RWPE1 (cell line): Measurements from ENCODE around the gene SPTLC3.

Experiments
- CTCF ChIA-PET: fragments of 350-600 bp; sonication (Branson Sonifier 250); formaldehyde crosslinking; extraction: SDS; loops from one replicate; lab custom pipeline; 2021; lab: Yijun Ruan, JAX
- POLR2A ChIA-PET: fragments of 400-600 bp; formaldehyde crosslinking; extraction: SDS; loops from one replicate; lab custom pipeline; 2020; ENCODE audit warnings: antibody characterized with exemption; ENCODE audit not compliant: low non-redundant PET; lab: Yijun Ruan, JAX
- DNase-seq: peaks from one replicate; pipeline ENCODE4 v3.0.0; 2012; ENCODE audit warnings: low spot score
- H3K27ac ChIP-seq: fragments of 450-650 bp; 2 replicates; pipeline ENCODE4 v1.5.1; 2017
- TF ChIP-seq, protein P1 (sequence below): fragments of 450-650 bp; conservative IDR thresholded peaks from 2 replicates; pipeline ENCODE4 v1.5.1; 2017; ENCODE audit warnings: low read depth, mild to moderate bottlenecking

Gene SPTLC3

DNA sequence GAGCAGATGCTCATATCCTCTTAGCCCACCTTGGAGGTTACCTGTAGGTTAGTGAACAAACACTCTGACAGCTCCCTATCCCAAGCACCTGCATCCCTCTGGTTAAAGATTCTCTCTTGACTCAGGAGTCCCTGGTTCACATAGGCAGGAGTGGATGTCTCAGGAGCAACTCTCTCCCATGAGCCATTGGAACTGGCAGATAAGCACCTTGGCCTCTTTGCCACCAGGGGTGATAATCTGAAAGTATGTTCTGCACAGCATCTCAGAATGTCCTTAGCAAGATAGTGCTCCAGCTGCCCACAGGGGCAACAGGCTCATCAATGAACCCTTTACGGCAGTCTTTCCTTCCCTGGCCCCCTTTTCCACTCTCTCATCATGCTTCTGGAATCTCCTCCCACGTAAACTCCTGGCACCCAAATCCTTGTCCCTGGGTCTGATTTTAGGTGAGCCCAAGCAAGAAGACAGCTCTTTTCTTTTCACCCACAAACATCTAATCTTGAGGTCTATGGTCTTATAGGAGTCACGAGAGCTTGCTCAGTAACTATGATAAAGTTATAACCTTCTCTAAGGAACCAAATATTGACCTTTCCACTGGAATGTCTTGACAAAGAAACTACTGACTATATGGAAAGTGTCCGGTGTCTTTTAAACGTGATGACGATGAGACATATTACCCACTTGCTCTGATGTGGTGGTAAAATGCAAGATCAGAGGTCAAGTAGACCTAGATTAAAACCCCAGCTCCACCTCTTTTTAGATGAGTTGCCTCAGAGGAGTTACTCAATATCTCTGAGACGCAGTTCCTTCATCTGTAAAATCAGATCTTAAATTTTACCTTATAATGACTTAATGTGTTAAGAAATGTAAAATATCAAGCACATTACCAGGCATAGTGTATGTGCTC is 172.5 kb downstream of the SPTLC3 start:
- DNase-seq, result no peak
- CTCF ChIA-PET, result no interaction called here
- TF ChIP-seq, protein P1, sequence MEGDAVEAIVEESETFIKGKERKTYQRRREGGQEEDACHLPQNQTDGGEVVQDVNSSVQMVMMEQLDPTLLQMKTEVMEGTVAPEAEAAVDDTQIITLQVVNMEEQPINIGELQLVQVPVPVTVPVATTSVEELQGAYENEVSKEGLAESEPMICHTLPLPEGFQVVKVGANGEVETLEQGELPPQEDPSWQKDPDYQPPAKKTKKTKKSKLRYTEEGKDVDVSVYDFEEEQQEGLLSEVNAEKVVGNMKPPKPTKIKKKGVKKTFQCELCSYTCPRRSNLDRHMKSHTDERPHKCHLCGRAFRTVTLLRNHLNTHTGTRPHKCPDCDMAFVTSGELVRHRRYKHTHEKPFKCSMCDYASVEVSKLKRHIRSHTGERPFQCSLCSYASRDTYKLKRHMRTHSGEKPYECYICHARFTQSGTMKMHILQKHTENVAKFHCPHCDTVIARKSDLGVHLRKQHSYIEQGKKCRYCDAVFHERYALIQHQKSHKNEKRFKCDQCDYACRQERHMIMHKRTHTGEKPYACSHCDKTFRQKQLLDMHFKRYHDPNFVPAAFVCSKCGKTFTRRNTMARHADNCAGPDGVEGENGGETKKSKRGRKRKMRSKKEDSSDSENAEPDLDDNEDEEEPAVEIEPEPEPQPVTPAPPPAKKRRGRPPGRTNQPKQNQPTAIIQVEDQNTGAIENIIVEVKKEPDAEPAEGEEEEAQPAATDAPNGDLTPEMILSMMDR, result no peak
- POLR2A ChIA-PET, result no interaction called here
- H3K27ac ChIP-seq, result no peak overlapping the region

DNA sequence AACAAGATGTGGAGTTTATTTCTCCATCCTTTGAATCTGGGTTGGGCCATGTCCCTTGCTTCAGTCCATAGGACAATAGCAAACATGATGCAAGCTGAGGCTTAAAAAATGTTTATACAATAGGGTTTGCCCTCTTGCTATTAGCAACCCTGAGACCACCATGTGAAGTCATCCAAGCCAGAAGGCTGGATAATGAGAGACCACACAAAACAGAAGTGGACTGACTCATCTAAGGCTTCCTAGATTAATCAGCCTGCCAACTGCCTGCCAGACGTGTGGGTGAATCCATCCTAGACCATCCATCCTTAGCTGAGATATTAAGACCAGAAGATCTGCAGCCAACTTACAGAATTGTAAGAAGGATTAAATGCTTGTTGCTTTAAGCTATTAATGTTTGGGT is 174.2 kb downstream of the SPTLC3 start:
- no peak for DNase-seq
- H3K27ac ChIP-seq, result no peak overlapping the region
- TF ChIP-seq, protein P1, result no peak
- CTCF ChIA-PET, result interaction anchor here (1.1 kb wide), 2 partner anchors 9 to 26 kb away, joined by 3 read pairs; no protein-coding TSS in a partner anchor
- POLR2A ChIA-PET, result no interaction called here

DNA sequence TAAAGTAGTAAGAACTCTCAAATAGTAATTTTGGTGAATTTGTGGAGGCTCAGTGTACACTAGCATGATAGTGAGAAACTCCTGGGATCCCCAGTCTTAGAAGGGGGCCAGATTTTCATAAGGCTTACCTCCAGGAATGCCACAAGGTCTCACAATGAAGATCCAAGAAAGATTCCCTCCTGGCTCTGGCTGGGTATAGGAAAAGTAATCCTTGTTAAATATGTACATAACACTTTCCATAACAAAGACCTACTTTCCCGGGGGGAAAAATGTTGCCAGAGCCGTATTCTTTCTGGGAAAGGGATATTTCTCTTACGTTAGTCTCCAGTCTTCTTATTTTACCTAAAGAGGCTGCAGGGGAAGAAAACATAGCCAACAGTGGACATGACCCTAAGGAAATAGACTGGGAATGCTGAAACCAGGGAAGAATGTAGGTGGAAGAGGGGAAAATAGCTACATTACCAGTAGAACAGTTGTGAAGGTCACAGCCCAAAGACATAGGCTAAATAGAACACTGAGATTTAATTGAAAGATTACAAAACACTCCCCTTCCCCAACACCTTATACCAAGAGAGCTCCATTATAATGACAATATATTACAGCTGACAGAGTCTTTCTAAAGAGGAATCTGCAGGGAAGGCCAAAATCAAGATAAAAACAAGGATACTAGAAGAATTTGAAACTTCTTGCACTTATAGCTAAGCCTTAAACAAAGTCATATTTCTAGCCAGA is 177.4 kb downstream of the SPTLC3 start:
- CTCF ChIA-PET, result no interaction called here
- TF ChIP-seq, protein P1, result no peak
- H3K27ac ChIP-seq, result no peak overlapping the region
- DNase-seq, result no peak
- POLR2A ChIA-PET, result no interaction called here

DNA sequence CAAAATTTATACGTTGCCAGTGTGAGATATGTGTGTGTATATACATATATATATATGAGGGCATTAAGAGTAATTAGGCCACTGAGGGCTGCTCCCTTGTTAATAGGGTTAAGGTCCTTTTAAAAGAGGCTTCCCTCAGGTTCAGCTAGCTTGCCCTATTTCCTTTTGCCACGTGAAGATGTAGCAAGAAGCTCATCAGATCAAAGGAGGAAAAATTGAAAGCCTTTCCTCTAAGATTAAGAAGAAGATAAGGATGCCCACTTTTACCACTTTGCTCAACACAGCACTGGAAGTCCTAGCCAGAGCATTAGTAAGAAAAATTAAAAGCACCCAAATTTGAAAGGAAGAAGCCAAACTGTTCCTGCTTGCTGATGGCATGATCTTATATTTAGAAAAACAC is 179.1 kb downstream of the SPTLC3 start:
- POLR2A ChIA-PET, result no interaction called here
- no peak for DNase-seq
- CTCF ChIA-PET, result no interaction called here

DNA sequence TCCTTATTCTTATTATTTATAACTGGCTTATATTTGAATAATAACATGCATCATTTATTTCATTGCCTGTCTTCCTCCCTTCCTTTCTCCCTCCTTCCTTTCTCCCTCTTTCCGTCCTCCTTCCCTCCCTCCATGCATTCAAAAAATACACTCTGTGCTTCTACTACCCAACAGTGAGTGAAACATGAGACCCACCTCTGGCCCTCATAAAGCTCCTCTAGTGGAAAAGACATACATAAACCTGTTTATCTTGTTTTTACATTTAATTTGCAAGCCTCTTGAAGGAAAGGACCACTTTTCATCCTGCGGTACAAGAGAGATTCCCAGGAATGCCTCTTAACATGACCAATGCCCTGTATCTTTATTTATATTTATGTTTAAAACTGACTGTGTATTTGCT is 190.5 kb downstream of the SPTLC3 start:
- TF ChIP-seq, protein P1, result no peak
- ChIA-PET POLR2A (no interaction called here), CTCF (no interaction called here)
- DNase-seq, result no peak
- no peak overlapping the region for H3K27ac ChIP-seq

More for the DNA sequence above, 179.1 kb downstream of the SPTLC3 start:
- TF ChIP-seq, protein P1, result no peak
- H3K27ac ChIP-seq, result no peak overlapping the region

DNA sequence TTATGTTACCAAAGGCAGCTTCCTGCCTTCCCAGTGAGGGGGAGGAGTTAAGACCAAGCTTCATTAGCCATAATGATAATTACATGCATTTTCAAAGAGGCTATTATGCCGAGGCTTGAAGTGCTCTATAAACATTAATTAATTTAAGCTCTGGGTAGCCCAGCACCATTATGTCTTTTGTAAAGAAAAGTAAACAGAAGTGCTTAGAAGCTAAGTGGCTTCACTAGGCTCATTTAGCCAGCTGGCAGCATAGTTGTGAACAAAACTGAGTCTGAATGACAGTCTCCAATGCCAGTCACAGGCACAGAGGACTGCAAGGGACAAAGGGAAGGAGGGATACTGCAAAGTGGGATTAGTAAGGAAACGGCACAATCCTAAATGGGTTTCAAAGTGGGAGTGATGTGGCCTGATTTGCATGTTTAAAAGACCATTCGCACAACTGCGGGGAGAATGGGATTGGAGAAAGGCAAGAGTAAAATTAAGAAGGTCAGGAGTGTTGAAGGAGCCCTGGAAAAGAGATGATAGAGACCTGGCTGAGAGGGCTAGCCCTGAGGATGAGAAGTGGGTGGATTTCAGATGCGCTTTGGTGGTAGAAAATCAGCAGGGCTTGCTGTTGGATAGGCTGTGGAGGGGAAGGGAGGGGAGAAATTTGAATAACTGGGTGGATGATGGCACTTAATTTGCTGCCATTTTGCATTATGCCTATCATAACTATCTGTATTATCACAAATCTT is 192.2 kb downstream of the SPTLC3 start:
- TF ChIP-seq, protein P1, result no peak
- ChIA-PET POLR2A (no interaction called here), CTCF (no interaction called here)
- no peak overlapping the region for H3K27ac ChIP-seq
- no peak for DNase-seq
